ENCODE data around the gene PNPLA8.

DNA sequence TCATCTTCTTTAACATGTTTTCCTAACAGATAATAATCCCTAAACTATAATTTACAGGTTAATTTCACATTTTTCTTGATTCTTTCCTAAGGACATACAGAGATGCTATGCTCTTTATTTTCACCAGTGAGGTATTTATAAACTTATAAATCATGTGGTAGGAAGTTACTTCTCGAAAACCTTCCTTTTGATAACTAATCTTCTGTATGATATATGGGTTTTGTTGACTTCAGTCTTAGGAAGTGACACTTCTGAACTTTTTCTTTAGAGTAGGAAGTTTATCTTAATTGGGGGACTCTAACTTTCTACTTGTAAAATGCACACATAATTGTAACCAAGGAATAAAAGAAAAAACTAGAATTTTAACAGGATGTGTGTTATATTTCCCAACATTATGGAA, 9.8 kb upstream of the PNPLA8 start:
- TF ChIP-seq, protein P1, sequence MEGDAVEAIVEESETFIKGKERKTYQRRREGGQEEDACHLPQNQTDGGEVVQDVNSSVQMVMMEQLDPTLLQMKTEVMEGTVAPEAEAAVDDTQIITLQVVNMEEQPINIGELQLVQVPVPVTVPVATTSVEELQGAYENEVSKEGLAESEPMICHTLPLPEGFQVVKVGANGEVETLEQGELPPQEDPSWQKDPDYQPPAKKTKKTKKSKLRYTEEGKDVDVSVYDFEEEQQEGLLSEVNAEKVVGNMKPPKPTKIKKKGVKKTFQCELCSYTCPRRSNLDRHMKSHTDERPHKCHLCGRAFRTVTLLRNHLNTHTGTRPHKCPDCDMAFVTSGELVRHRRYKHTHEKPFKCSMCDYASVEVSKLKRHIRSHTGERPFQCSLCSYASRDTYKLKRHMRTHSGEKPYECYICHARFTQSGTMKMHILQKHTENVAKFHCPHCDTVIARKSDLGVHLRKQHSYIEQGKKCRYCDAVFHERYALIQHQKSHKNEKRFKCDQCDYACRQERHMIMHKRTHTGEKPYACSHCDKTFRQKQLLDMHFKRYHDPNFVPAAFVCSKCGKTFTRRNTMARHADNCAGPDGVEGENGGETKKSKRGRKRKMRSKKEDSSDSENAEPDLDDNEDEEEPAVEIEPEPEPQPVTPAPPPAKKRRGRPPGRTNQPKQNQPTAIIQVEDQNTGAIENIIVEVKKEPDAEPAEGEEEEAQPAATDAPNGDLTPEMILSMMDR (conservative IDR thresholded peaks at IDR 0.05; ENCODE audit: low read depth, low read length): no peak
- TF ChIP-seq EZH2phosphoT487 (IDR thresholded peaks at IDR 0.05; ENCODE audit: borderline replicate concordance, low read length) (no peak), EZH2 (IDR thresholded peaks at IDR 0.05; ENCODE audit: low read length, unreplicated experiment) (no peak)
